HFFc6 (cell line): ENCODE measurements around the gene P2RX4. TPM values are rescaled to one million over a fixed set of nuclear protein-coding genes. Genes with fewer than 3 reads are reported as not detected.

Source experiments
- DNase-seq: peaks from one replicate; pipeline ENCODE4 v3.0.0-alpha.2; 2018
- H3K27ac Mint-ChIP-seq: 2 replicates; pipeline ENCODE4 v1.8.0; 2020; ENCODE audit warnings: mild to moderate bottlenecking, mixed read lengths
- H3K27me3 Mint-ChIP-seq: 2 replicates; pipeline ENCODE4 v1.8.0; 2021; ENCODE audit warnings: mild to moderate bottlenecking, moderate library complexity, mixed read lengths; ENCODE audit not compliant: insufficient read depth
- H3K36me3 Mint-ChIP-seq: 2 replicates; pipeline ENCODE4 v1.8.0; 2021; ENCODE audit warnings: low read depth, mixed read lengths
- H3K4me1 Mint-ChIP-seq: 2 replicates; pipeline ENCODE4 v1.8.0; 2020; ENCODE audit warnings: low read depth, mixed read lengths
- H3K4me3 Mint-ChIP-seq: 2 replicates; pipeline ENCODE4 v1.8.0; 2020; ENCODE audit warnings: mild to moderate bottlenecking, moderate library complexity, mixed read lengths
- H3K9me3 Mint-ChIP-seq: 2 replicates; pipeline ENCODE4 v1.8.0; 2020; ENCODE audit warnings: mild to moderate bottlenecking, mixed read lengths
- total RNA-seq, 6 experiments: library from RNA; stranded (reverse); fragmentation: NEBNext Ultra II Directional; extraction: Animal tissue kit (Norgen Biotek cat#: 25700); gene quantifications; 2 replicates in 1 of 6; 3 replicates in 5 of 6; pipeline ENCODE4 v1.2.3, GENCODE V29; 2021
- TF ChIP-seq, protein P1 (sequence below): fragments of 200-600 bp; sonication (generic); IDR thresholded peaks from 2 replicates; pipeline ENCODE4 v1.5.0; 2021; ENCODE audit warnings: antibody characterized with exemption, mild to moderate bottlenecking

P2RX4 gene
- total RNA-seq, 6 experiments from 2014 or later = 7.7 to 13.0 (median 9.6) TPM

DNA sequence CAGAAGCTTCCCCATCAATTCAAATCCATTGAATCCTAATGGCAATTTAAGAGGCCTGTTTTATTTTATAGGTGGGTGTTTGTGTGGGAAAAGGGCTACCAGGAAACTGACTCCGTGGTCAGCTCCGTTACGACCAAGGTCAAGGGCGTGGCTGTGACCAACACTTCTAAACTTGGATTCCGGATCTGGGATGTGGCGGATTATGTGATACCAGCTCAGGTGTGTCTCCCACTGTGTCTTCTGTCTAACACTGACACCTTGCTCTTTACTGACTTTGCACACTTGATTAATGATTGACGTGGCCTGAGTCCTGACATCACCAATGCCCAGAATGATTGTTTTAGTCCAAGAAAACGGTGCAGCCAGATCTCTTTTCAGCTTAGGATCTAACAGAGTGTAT is 7.1 kb downstream of the P2RX4 start:
- Mint-ChIP-seq H3K27me3 (peaks cover 8% of the 10 kb centered on the region), H3K4me1 (peaks cover 23% of the 10 kb centered on the region), H3K27ac (no peak overlapping the region), H3K36me3 (no peaks in the 10 kb centered on the region), H3K9me3 (no peaks in the 10 kb centered on the region), H3K4me3 (no peak overlapping the region)
- TF ChIP-seq, protein P1, sequence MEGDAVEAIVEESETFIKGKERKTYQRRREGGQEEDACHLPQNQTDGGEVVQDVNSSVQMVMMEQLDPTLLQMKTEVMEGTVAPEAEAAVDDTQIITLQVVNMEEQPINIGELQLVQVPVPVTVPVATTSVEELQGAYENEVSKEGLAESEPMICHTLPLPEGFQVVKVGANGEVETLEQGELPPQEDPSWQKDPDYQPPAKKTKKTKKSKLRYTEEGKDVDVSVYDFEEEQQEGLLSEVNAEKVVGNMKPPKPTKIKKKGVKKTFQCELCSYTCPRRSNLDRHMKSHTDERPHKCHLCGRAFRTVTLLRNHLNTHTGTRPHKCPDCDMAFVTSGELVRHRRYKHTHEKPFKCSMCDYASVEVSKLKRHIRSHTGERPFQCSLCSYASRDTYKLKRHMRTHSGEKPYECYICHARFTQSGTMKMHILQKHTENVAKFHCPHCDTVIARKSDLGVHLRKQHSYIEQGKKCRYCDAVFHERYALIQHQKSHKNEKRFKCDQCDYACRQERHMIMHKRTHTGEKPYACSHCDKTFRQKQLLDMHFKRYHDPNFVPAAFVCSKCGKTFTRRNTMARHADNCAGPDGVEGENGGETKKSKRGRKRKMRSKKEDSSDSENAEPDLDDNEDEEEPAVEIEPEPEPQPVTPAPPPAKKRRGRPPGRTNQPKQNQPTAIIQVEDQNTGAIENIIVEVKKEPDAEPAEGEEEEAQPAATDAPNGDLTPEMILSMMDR = no peak
- DNase-seq = no peak

- H3K27ac Mint-ChIP-seq = no peak overlapping the region
- no peaks in the 10 kb centered on the region for H3K9me3 Mint-ChIP-seq
- H3K4me3 Mint-ChIP-seq = no peak overlapping the region
- TF ChIP-seq, protein P1 = no peak
- H3K36me3 Mint-ChIP-seq = no peaks in the 10 kb centered on the region
- peaks cover 23% of the 10 kb centered on the region for H3K4me1 Mint-ChIP-seq
- no peak for DNase-seq
- H3K27me3 Mint-ChIP-seq = peaks cover 8% of the 10 kb centered on the region
These were observed 7.8 kb downstream of the P2RX4 start for GRCh38 chr12:121217761-121218160.

GRCh38 chr12:121218588-121219352 is 8.8 kb downstream of the P2RX4 start:
- peaks cover 23% of the 10 kb centered on the region for H3K4me1 Mint-ChIP-seq
- H3K27ac Mint-ChIP-seq = no peak overlapping the region
- no peak overlapping the region for H3K4me3 Mint-ChIP-seq
- DNase-seq = no peak
- no peaks in the 10 kb centered on the region for H3K9me3 Mint-ChIP-seq
- peaks cover 8% of the 10 kb centered on the region for H3K27me3 Mint-ChIP-seq
- TF ChIP-seq, protein P1 = no peak
- no peaks in the 10 kb centered on the region for H3K36me3 Mint-ChIP-seq

- TF ChIP-seq, protein P1 = no peak
- Mint-ChIP-seq H3K27ac (no peak overlapping the region), H3K36me3 (no peaks in the 10 kb centered on the region), H3K4me1 (peaks cover 17% of the 10 kb centered on the region), H3K4me3 (no peak overlapping the region), H3K27me3 (peaks cover 8% of the 10 kb centered on the region), H3K9me3 (no peaks in the 10 kb centered on the region)
- no peak for DNase-seq
These were observed 9.5 kb downstream of the P2RX4 start for GRCh38 chr12:121219353-121219986.

- no peaks in the 10 kb centered on the region for H3K36me3 Mint-ChIP-seq
- no peak overlapping the region for H3K4me3 Mint-ChIP-seq
- peaks cover 3% of the 10 kb centered on the region; the same call in 1 of the 2 replicates for H3K27me3 Mint-ChIP-seq
- H3K27ac Mint-ChIP-seq = no peak overlapping the region
- H3K9me3 Mint-ChIP-seq = no peaks in the 10 kb centered on the region
- no peaks in the 10 kb centered on the region for H3K4me1 Mint-ChIP-seq
- TF ChIP-seq, protein P1 = no peak
- DNase-seq = no peak
These were observed 12.9 kb downstream of the P2RX4 start for GRCh38 chr12:121222847-121223246.
